Measurements from ENCODE around the gene ARMC12.

ARMC12 gene

GRCh38 chr6:35737413-35738211, 780 bp downstream of the ARMC12 start:
- peak; percentile 84 for DNase-seq

GRCh38 chr6:35739645-35740524, 3.1 kb downstream of the ARMC12 start:
- DNase-seq: no peak

- no peak for DNase-seq
Observed at GRCh38 chr6:35742842-35743241, 6.0 kb downstream of the ARMC12 start.

GRCh38 chr6:35745509-35745908, 8.7 kb downstream of the ARMC12 start:
- DNase-seq: no peak

- DNase-seq: no peak
Observed at GRCh38 chr6:35746516-35746915, 9.7 kb downstream of the ARMC12 start.

- no peak for DNase-seq
Observed at GRCh38 chr6:35747877-35748276, 11.0 kb downstream of the ARMC12 start.

GRCh38 chr6:35750557-35750956, 13.7 kb downstream of the ARMC12 start:
- DNase-seq: no peak

- DNase-seq: no peak
Observed at GRCh38 chr6:35751594-35751993, 14.8 kb downstream of the ARMC12 start.

- DNase-seq: no peak
Observed at GRCh38 chr6:35752330-35752729, 15.5 kb downstream of the ARMC12 start.

- DNase-seq: peak; percentile 59
Observed at GRCh38 chr6:35754452-35755277, 17.8 kb downstream of the ARMC12 start.

- no peak for DNase-seq
Observed at GRCh38 chr6:35755278-35755924, 18.6 kb downstream of the ARMC12 start.

GRCh38 chr6:35757456-35758123, 20.8 kb downstream of the ARMC12 start:
- DNase-seq: peak; percentile 33

GRCh38 chr6:35759426-35759825, 22.6 kb downstream of the ARMC12 start:
- no peak for DNase-seq

GRCh38 chr6:35765739-35766138, 28.9 kb downstream of the ARMC12 start:
- DNase-seq: no peak

- DNase-seq: no peak
Observed at GRCh38 chr6:35769211-35769610, 32.4 kb downstream of the ARMC12 start.

- no peak for DNase-seq
Observed at GRCh38 chr6:35771343-35771627, 34.5 kb downstream of the ARMC12 start.

- DNase-seq: no peak
Observed at GRCh38 chr6:35774116-35774794, 37.4 kb downstream of the ARMC12 start.

GRCh38 chr6:35775031-35775430, 38.2 kb downstream of the ARMC12 start:
- DNase-seq: no peak

GRCh38 chr6:35776364-35777215, 39.8 kb downstream of the ARMC12 start, which contains the start of gene CLPSL2:
TSS of gene CLPSL2 (plus strand) at chr6:35776598. CDS start at chr6:35776619, 21 bp downstream.
- no peak for DNase-seq

- no peak for DNase-seq
Observed at GRCh38 chr6:35777356-35778102, 40.7 kb downstream of the ARMC12 start.

All from DMS 273 treated with DMSO at 0.1 percent for 48 hours (cell line).